Thoracic aorta (tissue), 2 donors: ENCODE results near the gene SUMF1. TPM values are rescaled to one million over a fixed set of nuclear protein-coding genes. Genes with fewer than 3 reads are reported as not detected.

Source experiments
- ATAC-seq: fragments of 150-250 bp; one replicate; pipeline ENCODE4 v1.8.0; 2017; ENCODE audit warnings: low read depth; ENCODE audit not compliant: insufficient number of reproducible peaks, low FRiP score
- DNase-seq: peaks from one replicate; pipeline ENCODE4 v3.0.0-alpha.2; 2020; ENCODE audit warnings: low spot score
- H3K27ac ChIP-seq, 2 donors: fragments of 200-600 bp; sonication (generic); 1 replicate in 1 of 2; 2 replicates in 1 of 2; pipeline ENCODE4 v1.5.1; 2016; ENCODE audit warnings: mild to moderate bottlenecking in 2 of 2, moderate library complexity in 2 of 2
- H3K27me3 ChIP-seq: fragments of 200-600 bp; sonication (generic); replicated peaks from 2 replicates; pipeline ENCODE4 v1.6.0; 2016; ENCODE audit warnings: mild to moderate bottlenecking; ENCODE audit not compliant: insufficient read depth
- H3K36me3 ChIP-seq: fragments of 200-600 bp; sonication (generic); one replicate; pipeline ENCODE4 v1.5.1; 2016
- H3K4me1 ChIP-seq, 2 donors: fragments of 200-600 bp; sonication (generic); 1 replicate in 1 of 2; 2 replicates in 1 of 2; pipeline versions ENCODE4 v1.5.1 to v1.6.0; 2016; ENCODE audit warnings: low read depth in 2 of 2, mild to moderate bottlenecking in 1 of 2; ENCODE audit not compliant: control insufficient read depth in 1 of 2
- H3K4me3 ChIP-seq: fragments of 200-600 bp; sonication (generic); 2 replicates; pipeline ENCODE4 v1.5.1; 2016; ENCODE audit warnings: mild to moderate bottlenecking
- H3K9me3 ChIP-seq: fragments of 200-600 bp; sonication (generic); 2 replicates; pipeline ENCODE4 v1.5.1; 2016
- CTCF ChIP-seq: fragments of 200-600 bp; sonication (generic); IDR thresholded peaks from one replicate; pipeline ENCODE4 v1.5.1; 2019; ENCODE audit warnings: antibody characterized with exemption
- total RNA-seq, 2 donors: library from RNA; depleted of rRNA; stranded (reverse); fragments of >200 nt; gene quantifications; one replicate each; pipeline versions ENCODE4 v1.1.0 to v1.2.3, GENCODE V29; 2016

The SUMF1 gene
- total RNA-seq, 2 donors from 2014 or later, result 35.0 to 63.5 TPM

- TF ChIP-seq CTCF, result no peak
- Histone ChIP-seq H3K9me3 (no peaks in the 10 kb centered on the region), H3K4me1 (peaks cover 19 to 71% of the 10 kb centered on the region in 2 donors), H3K4me3 (no peak overlapping the region), H3K27ac (no peak overlapping the region), H3K27me3 (no peaks in the 10 kb centered on the region), H3K36me3 (no peaks in the 10 kb centered on the region)
- no peak for ATAC-seq
- no peak for DNase-seq
Observed at GRCh38 chr3:4511491-4512262, 44.6 kb upstream of the SUMF1 start.

- H3K4me1 ChIP-seq, result peaks cover 20 to 71% of the 10 kb centered on the region in 2 donors
- no peak for TF ChIP-seq CTCF
- ATAC-seq, result no peak
- no peaks in the 10 kb centered on the region for H3K36me3 ChIP-seq
- no peaks in the 10 kb centered on the region for H3K9me3 ChIP-seq
- H3K27me3 ChIP-seq, result no peaks in the 10 kb centered on the region
- H3K4me3 ChIP-seq, result no peak overlapping the region
- no peak for DNase-seq
- no peak overlapping the region for H3K27ac ChIP-seq
Observed at GRCh38 chr3:4509983-4510755, 43.1 kb upstream of the SUMF1 start.

DNA sequence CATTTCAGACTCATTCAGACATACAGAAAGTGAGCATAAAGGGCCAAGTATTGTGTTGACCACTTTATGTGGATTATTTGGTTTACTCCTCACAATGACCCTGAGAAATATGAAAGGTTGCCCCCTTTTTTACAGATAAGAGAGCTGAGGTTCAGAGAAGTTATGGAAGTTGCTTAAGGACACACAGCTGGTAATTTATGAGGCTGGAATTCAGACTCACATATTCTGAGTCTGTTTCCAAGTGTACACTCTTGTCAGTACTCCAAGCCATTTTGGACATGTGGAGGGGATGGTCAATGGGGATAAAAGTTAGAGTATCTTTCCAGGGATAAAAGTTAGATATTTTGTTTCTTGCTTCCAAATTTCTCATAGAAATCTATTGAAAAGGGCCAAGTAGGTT, 42.0 kb upstream of the SUMF1 start:
- Histone ChIP-seq H3K27me3 (no peaks in the 10 kb centered on the region), H3K27ac (no peak overlapping the region), H3K9me3 (no peaks in the 10 kb centered on the region), H3K4me1 (peaks cover 25 to 68% of the 10 kb centered on the region in 2 donors), H3K36me3 (no peaks in the 10 kb centered on the region), H3K4me3 (no peak overlapping the region)
- DNase-seq (no peak), ATAC-seq (no peak)
- no peak for TF ChIP-seq CTCF

- TF ChIP-seq CTCF, result no peak
- no peak overlapping the region for H3K27ac ChIP-seq
- peaks cover 29 to 69% of the 10 kb centered on the region in 2 donors for H3K4me1 ChIP-seq
- no peaks in the 10 kb centered on the region for H3K36me3 ChIP-seq
- ATAC-seq (no peak), DNase-seq (no peak)
- no peaks in the 10 kb centered on the region for H3K9me3 ChIP-seq
- no peaks in the 10 kb centered on the region for H3K27me3 ChIP-seq
- H3K4me3 ChIP-seq, result no peak overlapping the region
Observed at GRCh38 chr3:4508048-4508981, 41.2 kb upstream of the SUMF1 start.
